Measurements from ENCODE around the gene MBNL1. TPM values are rescaled to one million over a fixed set of nuclear protein-coding genes. Genes with fewer than 3 reads are reported as not detected.

The MBNL1 gene
- total RNA-seq, 2 experiments from 2014 or later: 385 to 392 TPM

DNA sequence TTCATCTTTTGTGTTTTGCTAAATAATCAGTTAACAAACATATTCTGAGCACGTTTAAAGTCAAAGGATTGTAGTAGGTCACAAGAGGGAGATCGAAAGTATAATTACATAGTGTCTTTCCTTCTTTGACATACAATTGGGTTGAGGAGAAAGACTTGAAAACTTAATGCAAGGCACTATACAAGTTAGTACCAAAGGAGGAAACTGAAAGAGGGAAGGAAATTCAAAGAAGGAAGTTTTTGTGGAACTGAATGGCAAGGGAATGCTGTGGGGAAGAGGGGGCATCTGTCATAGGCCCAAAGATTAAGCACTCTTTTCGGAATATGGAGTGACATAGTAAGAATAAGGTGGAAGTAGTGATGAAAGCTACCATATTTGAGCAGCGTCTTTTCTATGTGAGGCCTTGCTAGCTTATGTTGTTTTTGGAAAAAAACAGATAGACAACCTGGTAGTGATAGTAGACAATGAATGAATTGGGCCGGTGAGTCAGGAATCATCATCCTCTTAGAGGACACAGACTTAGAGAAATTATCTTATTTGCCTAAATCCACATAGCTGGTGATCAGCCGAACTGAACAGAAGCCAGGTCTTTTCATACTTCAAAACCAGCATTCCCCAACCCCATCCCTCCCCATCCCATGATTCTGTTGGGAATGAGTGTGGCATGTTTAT is 10.2 kb downstream of the MBNL1 start:
- Mint-ChIP-seq H3K27ac (peak overlapping the region; percentile 81), H3K36me3 (peaks cover 5% of the 10 kb centered on the region), H3K4me3 (peak overlapping the region; percentile 66), H3K4me1 (peaks cover 75% of the 10 kb centered on the region), H3K27me3 (no peaks in the 10 kb centered on the region), H3K9me3 (no peaks in the 10 kb centered on the region)
- DNase-seq: no peak

DNA sequence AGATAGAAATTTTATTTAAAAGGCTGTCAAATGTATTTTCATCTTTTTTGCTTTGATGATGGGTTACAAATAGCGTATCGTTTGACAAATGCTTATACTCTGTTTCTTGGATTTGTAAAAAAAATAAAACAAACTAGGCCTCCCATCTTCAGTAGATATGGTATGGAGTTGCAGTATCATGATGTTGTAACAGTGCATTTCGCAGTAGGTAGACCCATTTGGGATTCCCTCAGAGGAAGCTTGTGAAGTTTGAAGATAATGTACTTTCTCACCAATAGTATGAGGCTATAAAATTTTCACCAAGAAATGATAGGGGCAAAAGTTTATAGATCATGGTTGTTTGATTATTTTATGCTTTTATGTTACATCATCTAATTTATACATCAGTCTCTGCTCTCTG is 10.8 kb downstream of the MBNL1 start:
- peak overlapping the region; percentile 66 for H3K4me3 Mint-ChIP-seq
- peak overlapping the region; percentile 81 for H3K27ac Mint-ChIP-seq
- DNase-seq: no peak
- no peaks in the 10 kb centered on the region for H3K27me3 Mint-ChIP-seq
- H3K36me3 Mint-ChIP-seq: peaks cover 5% of the 10 kb centered on the region
- no peaks in the 10 kb centered on the region for H3K9me3 Mint-ChIP-seq
- H3K4me1 Mint-ChIP-seq: peaks cover 73% of the 10 kb centered on the region

DNA sequence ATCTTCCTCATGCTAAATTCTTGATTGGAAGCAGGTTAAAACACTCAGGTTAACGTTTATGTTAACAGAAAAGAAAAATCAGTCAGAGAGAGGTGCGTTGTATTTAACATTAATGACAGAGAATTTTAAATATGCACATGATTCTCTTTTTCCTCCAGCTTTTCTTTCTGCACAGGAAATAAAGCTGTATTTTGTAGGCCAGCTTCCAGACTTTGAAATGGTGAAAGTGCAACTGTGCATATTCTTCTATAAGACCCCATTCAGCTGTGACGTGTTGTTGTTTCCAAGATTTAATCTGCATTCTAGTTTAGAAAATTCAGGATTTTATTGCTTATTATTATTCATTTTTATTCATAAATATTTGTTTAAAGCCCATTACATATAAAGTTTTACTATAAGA is 11.8 kb downstream of the MBNL1 start:
- Mint-ChIP-seq H3K27me3 (no peaks in the 10 kb centered on the region), H3K4me1 (peaks cover 75% of the 10 kb centered on the region), H3K36me3 (peaks cover 9% of the 10 kb centered on the region), H3K4me3 (peak overlapping the region; percentile 70), H3K9me3 (no peaks in the 10 kb centered on the region), H3K27ac (peak overlapping the region; percentile 89)
- DNase-seq: no peak

- DNase-seq: no peak
- Mint-ChIP-seq H3K27ac (peak overlapping the region; percentile 76), H3K9me3 (no peaks in the 10 kb centered on the region), H3K4me1 (peaks cover 76% of the 10 kb centered on the region), H3K4me3 (peak overlapping the region; percentile 66), H3K27me3 (no peaks in the 10 kb centered on the region), H3K36me3 (peaks cover 14% of the 10 kb centered on the region)
These were observed 12.5 kb downstream of the MBNL1 start for GRCh38 chr3:152281133-152281713.

- Mint-ChIP-seq H3K4me3 (no peak overlapping the region), H3K27me3 (no peaks in the 10 kb centered on the region), H3K27ac (peak overlapping the region; percentile 52), H3K36me3 (peaks cover 15% of the 10 kb centered on the region), H3K4me1 (peaks cover 76% of the 10 kb centered on the region), H3K9me3 (no peaks in the 10 kb centered on the region)
- DNase-seq: no peak
These were observed 14.1 kb downstream of the MBNL1 start for GRCh38 chr3:152282813-152283212.

DNA sequence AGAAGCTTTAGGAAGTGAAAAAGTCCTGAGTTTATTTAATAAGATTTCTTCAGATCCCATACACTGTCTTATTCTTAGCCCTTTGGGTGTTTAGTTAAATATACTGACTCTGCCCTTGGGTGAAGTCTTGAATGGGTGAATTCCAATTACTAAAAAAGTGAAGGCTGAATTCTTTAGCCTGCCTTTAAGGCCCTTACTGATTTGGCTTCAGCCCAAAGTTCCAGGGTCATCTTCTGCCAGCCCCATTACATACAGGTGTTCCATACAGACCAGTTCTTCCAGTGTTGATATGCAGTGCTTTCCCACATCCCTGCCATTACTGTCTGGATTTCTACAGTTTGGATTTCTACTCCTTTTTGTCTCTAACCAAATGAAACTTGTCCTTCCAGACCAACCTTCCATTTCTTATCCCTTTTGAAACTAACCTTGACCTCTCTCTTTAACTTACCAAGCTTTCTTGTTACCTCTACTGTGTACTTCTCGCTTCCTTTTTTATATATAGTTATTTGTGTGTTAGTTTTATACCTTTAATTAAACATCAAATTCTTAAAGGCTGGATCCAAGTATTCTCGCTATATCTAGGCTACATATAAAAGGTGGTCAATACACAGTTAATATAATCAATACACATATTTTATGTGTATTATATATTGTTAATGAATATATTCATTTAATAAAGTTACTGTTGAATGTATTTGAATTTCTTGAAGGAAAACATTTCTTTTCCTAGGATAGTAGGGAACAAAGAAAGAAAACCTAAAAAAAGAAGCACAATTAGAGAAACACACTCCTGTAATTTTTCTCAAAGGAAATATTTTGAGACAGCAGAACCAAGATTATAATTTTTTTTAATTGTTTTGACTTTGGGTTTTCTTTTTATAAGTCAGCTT is 15.0 kb downstream of the MBNL1 start:
- Mint-ChIP-seq H3K27me3 (no peaks in the 10 kb centered on the region), H3K36me3 (peaks cover 18% of the 10 kb centered on the region), H3K4me1 (peaks cover 77% of the 10 kb centered on the region), H3K27ac (peak overlapping the region; percentile 52), H3K4me3 (peak overlapping the region; percentile 19), H3K9me3 (no peaks in the 10 kb centered on the region)
- no peak for DNase-seq

DNA sequence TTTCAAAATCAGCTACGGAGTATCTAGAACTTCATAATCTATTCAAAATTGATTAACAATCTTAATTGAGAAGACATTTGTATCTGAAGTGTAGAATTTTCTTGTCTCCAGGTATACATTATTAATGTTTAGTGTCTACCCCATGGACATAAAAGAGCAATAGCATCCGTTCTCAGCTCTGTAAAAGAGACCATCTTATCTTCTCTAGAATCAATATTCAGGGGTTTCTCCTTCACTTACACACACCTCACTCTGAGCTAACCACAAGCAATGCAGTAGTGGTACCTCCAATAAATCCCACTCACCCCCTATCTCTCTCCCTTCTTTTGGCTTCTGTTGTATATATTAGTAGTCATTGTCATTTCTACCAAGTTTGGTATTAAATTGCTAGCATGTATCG is 16.2 kb downstream of the MBNL1 start:
- Mint-ChIP-seq H3K4me1 (peaks cover 71% of the 10 kb centered on the region), H3K27ac (peak overlapping the region; percentile 75), H3K9me3 (no peaks in the 10 kb centered on the region), H3K27me3 (no peaks in the 10 kb centered on the region), H3K36me3 (peaks cover 18% of the 10 kb centered on the region), H3K4me3 (peak overlapping the region; percentile 69)
- no peak for DNase-seq

DNA sequence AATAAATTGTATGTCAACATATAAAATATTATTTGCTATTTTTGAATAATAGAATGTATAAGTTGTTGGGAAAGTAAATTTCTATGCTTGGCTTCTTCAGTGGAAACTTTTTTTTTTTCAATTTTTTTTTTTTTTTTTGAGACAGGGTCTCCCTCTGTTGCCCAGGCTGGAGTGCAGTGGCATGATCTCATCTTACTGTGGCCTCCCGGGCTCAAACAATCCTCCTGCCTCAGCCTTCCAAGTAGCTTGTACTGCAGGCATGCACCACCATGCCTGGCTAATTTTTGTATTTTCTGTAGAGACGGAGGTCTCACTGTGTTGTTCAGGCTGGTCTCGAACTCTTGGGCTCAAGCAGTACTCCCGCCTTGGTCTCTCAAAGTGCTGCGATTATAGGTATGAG is 16.8 kb downstream of the MBNL1 start:
- no peak for DNase-seq
- H3K27me3 Mint-ChIP-seq: no peaks in the 10 kb centered on the region
- H3K9me3 Mint-ChIP-seq: no peaks in the 10 kb centered on the region
- peak overlapping the region; percentile 40 for H3K4me3 Mint-ChIP-seq
- H3K4me1 Mint-ChIP-seq: peaks cover 72% of the 10 kb centered on the region
- peaks cover 20% of the 10 kb centered on the region for H3K36me3 Mint-ChIP-seq
- peak overlapping the region; percentile 84 for H3K27ac Mint-ChIP-seq

GRCh38 chr3:152287898-152288576 is 19.3 kb downstream of the MBNL1 start:
- peak overlapping the region; percentile 29 for H3K4me3 Mint-ChIP-seq
- H3K36me3 Mint-ChIP-seq: peaks cover 30% of the 10 kb centered on the region
- H3K27ac Mint-ChIP-seq: peak overlapping the region; percentile 68

GRCh38 chr3:152288681-152289080 is 20.0 kb downstream of the MBNL1 start:
- no peaks in the 10 kb centered on the region for H3K27me3 Mint-ChIP-seq

More at GRCh38 chr3:152287898-152288576, 19.3 kb downstream of the MBNL1 start:
- Mint-ChIP-seq H3K9me3 (no peaks in the 10 kb centered on the region), H3K27me3 (no peaks in the 10 kb centered on the region), H3K4me1 (peaks cover 71% of the 10 kb centered on the region)
- no peak for DNase-seq

DNA sequence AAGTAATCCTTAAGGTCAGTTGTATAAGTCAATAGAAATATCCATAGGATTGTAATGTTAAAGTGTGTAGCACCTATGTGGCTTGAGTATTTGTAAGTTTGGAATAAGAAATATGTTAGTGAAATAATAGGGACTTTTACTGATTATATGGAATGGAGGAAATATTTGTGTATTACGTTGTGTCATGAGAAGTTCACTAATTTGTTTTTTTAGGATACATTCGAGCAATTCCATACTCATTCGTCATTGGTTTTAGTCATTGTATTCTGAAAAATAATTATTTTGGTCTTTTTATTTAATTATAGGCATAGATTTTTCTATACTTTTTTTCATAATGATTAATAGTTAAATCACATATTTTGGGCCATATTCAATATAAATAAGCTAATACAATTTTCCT is 21.0 kb downstream of the MBNL1 start:
- DNase-seq: no peak
- no peak overlapping the region for H3K27ac Mint-ChIP-seq
- no peak overlapping the region for H3K4me3 Mint-ChIP-seq

More at GRCh38 chr3:152288681-152289080, 20.0 kb downstream of the MBNL1 start:
- Mint-ChIP-seq H3K36me3 (peaks cover 33% of the 10 kb centered on the region), H3K9me3 (no peaks in the 10 kb centered on the region), H3K27ac (no peak overlapping the region), H3K4me3 (no peak overlapping the region), H3K4me1 (peaks cover 71% of the 10 kb centered on the region)
- DNase-seq: no peak

GRCh38 chr3:152290374-152290773 is 21.6 kb downstream of the MBNL1 start:
- no peak for DNase-seq
- H3K27ac Mint-ChIP-seq: peak overlapping the region; percentile 69
- peaks cover 65% of the 10 kb centered on the region for H3K4me1 Mint-ChIP-seq
- H3K36me3 Mint-ChIP-seq: peaks cover 30% of the 10 kb centered on the region
- H3K27me3 Mint-ChIP-seq: no peaks in the 10 kb centered on the region
- peak overlapping the region; percentile 15 for H3K4me3 Mint-ChIP-seq
- no peaks in the 10 kb centered on the region for H3K9me3 Mint-ChIP-seq

More for the DNA sequence above, 21.0 kb downstream of the MBNL1 start:
- Mint-ChIP-seq H3K4me1 (peaks cover 66% of the 10 kb centered on the region), H3K27me3 (no peaks in the 10 kb centered on the region), H3K9me3 (no peaks in the 10 kb centered on the region), H3K36me3 (peaks cover 33% of the 10 kb centered on the region)

GRCh38 chr3:152291238-152291637 is 22.5 kb downstream of the MBNL1 start:
- DNase-seq: no peak
- Mint-ChIP-seq H3K27ac (peak overlapping the region; percentile 76), H3K4me3 (peak overlapping the region; percentile 38), H3K27me3 (no peaks in the 10 kb centered on the region), H3K9me3 (no peaks in the 10 kb centered on the region), H3K4me1 (peaks cover 68% of the 10 kb centered on the region), H3K36me3 (peaks cover 32% of the 10 kb centered on the region)

GRCh38 chr3:152291649-152292066 is 22.9 kb downstream of the MBNL1 start:
- H3K9me3 Mint-ChIP-seq: no peaks in the 10 kb centered on the region
- H3K4me1 Mint-ChIP-seq: peaks cover 71% of the 10 kb centered on the region
- peak overlapping the region; percentile 76 for H3K27ac Mint-ChIP-seq
- no peaks in the 10 kb centered on the region for H3K27me3 Mint-ChIP-seq
- no peak for DNase-seq
- peak overlapping the region; percentile 38 for H3K4me3 Mint-ChIP-seq
- H3K36me3 Mint-ChIP-seq: peaks cover 31% of the 10 kb centered on the region

DNA sequence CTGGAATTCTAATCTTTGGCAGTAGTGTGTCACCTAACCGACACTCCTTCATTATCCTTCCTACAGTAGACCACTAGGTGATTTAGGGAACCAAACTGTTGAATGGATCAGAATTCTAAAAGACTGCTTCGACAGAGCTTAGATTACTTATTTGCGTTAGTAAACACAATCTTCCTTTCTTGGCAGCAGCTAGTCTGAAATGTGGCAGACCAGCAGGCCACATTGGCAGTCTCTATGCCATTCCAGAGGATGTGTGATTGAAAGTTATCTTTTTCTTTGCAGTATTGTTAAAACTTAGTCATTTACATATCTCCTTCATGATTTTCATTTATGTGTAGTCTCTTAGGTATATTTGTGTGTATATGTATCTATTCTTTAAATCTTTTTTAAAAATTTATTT is 23.6 kb downstream of the MBNL1 start:
- Mint-ChIP-seq H3K27ac (no peak overlapping the region), H3K36me3 (peaks cover 30% of the 10 kb centered on the region), H3K9me3 (no peaks in the 10 kb centered on the region), H3K4me1 (peaks cover 70% of the 10 kb centered on the region), H3K4me3 (no peak overlapping the region), H3K27me3 (no peaks in the 10 kb centered on the region)
- DNase-seq: no peak

Data from activated naive CD8-positive, alpha-beta T cell treated with anti-CD3 and anti-CD28 coated beads for 36 hours (primary cell).